ENCODE data around the gene NF1.

Gene NF1

GRCh38 chr17:31416503-31416923 lies 321.7 kb downstream of the NF1 start:
- Histone ChIP-seq H4K20me1 (ENCODE audit: insufficient read depth, low read length) (no peaks in the 10 kb centered on the region), H3F3A (ENCODE audit: insufficient read depth, low read length) (no peaks in the 10 kb centered on the region), H3K36me3 (replicated peaks; ENCODE audit: insufficient read depth, low read length) (no peaks in the 10 kb centered on the region), H3K9ac (ENCODE audit: low read length) (no peak overlapping the region), H3K9me2 (replicated peaks; ENCODE audit: insufficient read depth, low read length) (no peaks in the 10 kb centered on the region), H3K9me3 (replicated peaks; ENCODE audit: insufficient read depth, low read length) (no peaks in the 10 kb centered on the region), H2AFZ (ENCODE audit: low read length) (no peak overlapping the region), H3K4me3 (ENCODE audit: low read length) (no peak overlapping the region), H3K4me2 (ENCODE audit: low read depth, low read length) (no peak overlapping the region), H3K79me2 (ENCODE audit: low read length) (no peaks in the 10 kb centered on the region), H3K27me3 (replicated peaks; ENCODE audit: insufficient read depth, low read length) (no peaks in the 10 kb centered on the region; the same call in 1 of the 2 replicates), H3K27ac (ENCODE audit: low read length) (no peak overlapping the region), H3K4me1 (ENCODE audit: low read length) (no peaks in the 10 kb centered on the region)
- no peak for TF ChIP-seq EZH2 (optimal IDR thresholded peaks at IDR 0.05; ENCODE audit: low read depth, low read length)
- no peak for TF ChIP-seq EZH2phosphoT487 (IDR thresholded peaks at IDR 0.05; ENCODE audit: low read length)
- no peak for TF ChIP-seq CTCF (IDR thresholded peaks at IDR 0.05; ENCODE audit: low read length)
- no peak for DNase-seq

GRCh38 chr17:31417051-31417792 lies 322.4 kb downstream of the NF1 start:
- H3K27ac ChIP-seq (ENCODE audit: low read length), result no peak overlapping the region
- H3K4me3 ChIP-seq (ENCODE audit: low read length), result no peak overlapping the region
- no peaks in the 10 kb centered on the region for H3F3A ChIP-seq (ENCODE audit: insufficient read depth, low read length)
- DNase-seq, result no peak
- H3K4me1 ChIP-seq (ENCODE audit: low read length), result no peaks in the 10 kb centered on the region
- no peak for TF ChIP-seq EZH2 (optimal IDR thresholded peaks at IDR 0.05; ENCODE audit: low read depth, low read length)
- TF ChIP-seq EZH2phosphoT487 (IDR thresholded peaks at IDR 0.05; ENCODE audit: low read length), result no peak
- TF ChIP-seq CTCF (IDR thresholded peaks at IDR 0.05; ENCODE audit: low read length), result no peak
- H4K20me1 ChIP-seq (ENCODE audit: insufficient read depth, low read length), result no peaks in the 10 kb centered on the region
- no peak overlapping the region for H3K4me2 ChIP-seq (ENCODE audit: low read depth, low read length)
- H2AFZ ChIP-seq (ENCODE audit: low read length), result no peak overlapping the region
- H3K9ac ChIP-seq (ENCODE audit: low read length), result no peak overlapping the region
- H3K27me3 ChIP-seq (replicated peaks; ENCODE audit: insufficient read depth, low read length), result no peaks in the 10 kb centered on the region; the same call in 1 of the 2 replicates
- no peaks in the 10 kb centered on the region for H3K9me2 ChIP-seq (replicated peaks; ENCODE audit: insufficient read depth, low read length)
- no peaks in the 10 kb centered on the region for H3K9me3 ChIP-seq (replicated peaks; ENCODE audit: insufficient read depth, low read length)
- H3K79me2 ChIP-seq (ENCODE audit: low read length), result no peaks in the 10 kb centered on the region
- H3K36me3 ChIP-seq (replicated peaks; ENCODE audit: insufficient read depth, low read length), result no peaks in the 10 kb centered on the region

GRCh38 chr17:31418773-31419350 lies 324.1 kb downstream of the NF1 start:
- H3F3A ChIP-seq (ENCODE audit: insufficient read depth, low read length), result no peaks in the 10 kb centered on the region
- no peaks in the 10 kb centered on the region for H3K36me3 ChIP-seq (replicated peaks; ENCODE audit: insufficient read depth, low read length)
- no peak overlapping the region for H3K9ac ChIP-seq (ENCODE audit: low read length)
- H3K27me3 ChIP-seq (replicated peaks; ENCODE audit: insufficient read depth, low read length), result no peaks in the 10 kb centered on the region
- DNase-seq, result no peak
- H3K9me2 ChIP-seq (replicated peaks; ENCODE audit: insufficient read depth, low read length), result no peaks in the 10 kb centered on the region
- H4K20me1 ChIP-seq (ENCODE audit: insufficient read depth, low read length), result no peaks in the 10 kb centered on the region
- no peak overlapping the region for H3K4me2 ChIP-seq (ENCODE audit: low read depth, low read length)
- no peak overlapping the region for H3K4me3 ChIP-seq (ENCODE audit: low read length)
- H3K4me1 ChIP-seq (ENCODE audit: low read length), result no peaks in the 10 kb centered on the region
- no peaks in the 10 kb centered on the region for H3K79me2 ChIP-seq (ENCODE audit: low read length)
- no peak for TF ChIP-seq CTCF (IDR thresholded peaks at IDR 0.05; ENCODE audit: low read length)
- no peak for TF ChIP-seq EZH2 (optimal IDR thresholded peaks at IDR 0.05; ENCODE audit: low read depth, low read length)
- no peak for TF ChIP-seq EZH2phosphoT487 (IDR thresholded peaks at IDR 0.05; ENCODE audit: low read length)
- H3K27ac ChIP-seq (ENCODE audit: low read length), result no peak overlapping the region
- H3K9me3 ChIP-seq (replicated peaks; ENCODE audit: insufficient read depth, low read length), result no peaks in the 10 kb centered on the region
- no peak overlapping the region for H2AFZ ChIP-seq (ENCODE audit: low read length)
